Activated gamma-delta T cell (primary cell): ENCODE measurements around the gene OR2AJ1.

ENCODE experiments used
- DNase-seq: peaks from one replicate; lab custom pipeline; 2025; lab: John Stamatoyannopoulos, UW
- total RNA-seq, 2 donors: gene quantifications; one replicate each; lab custom pipeline; 2026; lab: John Stamatoyannopoulos, UW

Gene OR2AJ1
- 0 reads per million in 2 donors for total RNA-seq

- no peak for DNase-seq
Observed at GRCh38 chr1:247924868-247925267, at the start of gene OR2AJ1. TSS of gene OR2AJ1 (plus strand) at chr1:247924889. CDS start at chr1:247933769, 8,880 bp downstream.

GRCh38 chr1:247883346-247883745, 41.3 kb upstream of the OR2AJ1 start:
- DNase-seq, result no peak

- DNase-seq, result no peak
Observed at GRCh38 chr1:247884797-247885413, 39.8 kb upstream of the OR2AJ1 start.

GRCh38 chr1:247895163-247895637, 29.5 kb upstream of the OR2AJ1 start, which contains the start of gene OR2W3:
TSS of gene OR2W3 (plus strand) at chr1:247895587. CDS start at chr1:247895587, 0 bp downstream.
- DNase-seq, result no peak

GRCh38 chr1:247895976-247896375, 28.7 kb upstream of the OR2AJ1 start:
- no peak for DNase-seq

- no peak for DNase-seq
Observed at GRCh38 chr1:247904122-247904521, 20.6 kb upstream of the OR2AJ1 start.

- DNase-seq, result no peak
Observed at GRCh38 chr1:247905181-247905580, 19.5 kb upstream of the OR2AJ1 start.

GRCh38 chr1:247905910-247906503, 18.7 kb upstream of the OR2AJ1 start:
- DNase-seq, result no peak

GRCh38 chr1:247906504-247907047, 18.1 kb upstream of the OR2AJ1 start:
- DNase-seq, result no peak

GRCh38 chr1:247908766-247909165, 15.9 kb upstream of the OR2AJ1 start:
- no peak for DNase-seq

- no peak for DNase-seq
Observed at GRCh38 chr1:247913786-247914185, 10.9 kb upstream of the OR2AJ1 start.

- no peak for DNase-seq
Observed at GRCh38 chr1:247914941-247915662, 9.6 kb upstream of the OR2AJ1 start.

- DNase-seq, result no peak
Observed at GRCh38 chr1:247919952-247920351, 4.7 kb upstream of the OR2AJ1 start, which contains the start of gene OR2T8. TSS of gene OR2T8 (plus strand) at chr1:247920252. CDS start at chr1:247921018, 766 bp downstream.

GRCh38 chr1:247923941-247924340, 748 bp upstream of the OR2AJ1 start:
- no peak for DNase-seq

GRCh38 chr1:247933989-247934388, 9.3 kb downstream of the OR2AJ1 start:
- DNase-seq, result no peak

- no peak for DNase-seq
Observed at GRCh38 chr1:247935781-247936180, 11.1 kb downstream of the OR2AJ1 start.

GRCh38 chr1:247936415-247936814, 11.7 kb downstream of the OR2AJ1 start:
- no peak for DNase-seq

GRCh38 chr1:247936965-247937734, 12.5 kb downstream of the OR2AJ1 start:
- DNase-seq, result peak; percentile 12

- no peak for DNase-seq
Observed at GRCh38 chr1:247942624-247943023, 17.9 kb downstream of the OR2AJ1 start.

- DNase-seq, result no peak
Observed at GRCh38 chr1:247948558-247948957, 23.9 kb downstream of the OR2AJ1 start, which contains the start of gene OR2L8. TSS of gene OR2L8 (plus strand) at chr1:247948858. CDS start at chr1:247948858, 0 bp downstream.

GRCh38 chr1:247953408-247953807, 28.7 kb downstream of the OR2AJ1 start:
- DNase-seq, result no peak
